Measurements from ENCODE around the gene RASGRP3.

RASGRP3 gene

GRCh38 chr2:33443274-33443829 lies 33.1 kb upstream of the RASGRP3 start:
- no peak overlapping the region for H3K4me3 ChIP-seq (ENCODE audit: low read depth, low read length)
- TF ChIP-seq CTCF (IDR thresholded peaks at IDR 0.05; ENCODE audit: borderline replicate concordance, insufficient read depth, low read depth, low read length): no peak

GRCh38 chr2:33444967-33445366 lies 31.5 kb upstream of the RASGRP3 start:
- no peak overlapping the region for H3K4me3 ChIP-seq (ENCODE audit: low read depth, low read length)
- no peak for TF ChIP-seq CTCF (IDR thresholded peaks at IDR 0.05; ENCODE audit: borderline replicate concordance, insufficient read depth, low read depth, low read length)

- TF ChIP-seq CTCF (IDR thresholded peaks at IDR 0.05; ENCODE audit: borderline replicate concordance, insufficient read depth, low read depth, low read length): no peak
- no peak overlapping the region for H3K4me3 ChIP-seq (ENCODE audit: low read depth, low read length)
Observed at GRCh38 chr2:33448220-33448899, 28.1 kb upstream of the RASGRP3 start.

- TF ChIP-seq CTCF (IDR thresholded peaks at IDR 0.05; ENCODE audit: borderline replicate concordance, insufficient read depth, low read depth, low read length): no peak
- no peak overlapping the region for H3K4me3 ChIP-seq (ENCODE audit: low read depth, low read length)
Observed at GRCh38 chr2:33451214-33451613, 25.2 kb upstream of the RASGRP3 start.

- no peak for TF ChIP-seq CTCF (IDR thresholded peaks at IDR 0.05; ENCODE audit: borderline replicate concordance, insufficient read depth, low read depth, low read length)
- no peak overlapping the region for H3K4me3 ChIP-seq (ENCODE audit: low read depth, low read length)
Observed at GRCh38 chr2:33451825-33452224, 24.6 kb upstream of the RASGRP3 start.

- no peak for TF ChIP-seq CTCF (IDR thresholded peaks at IDR 0.05; ENCODE audit: borderline replicate concordance, insufficient read depth, low read depth, low read length)
- no peak overlapping the region for H3K4me3 ChIP-seq (ENCODE audit: low read depth, low read length)
Observed at GRCh38 chr2:33452545-33452944, 23.9 kb upstream of the RASGRP3 start.

GRCh38 chr2:33453905-33454479 lies 22.5 kb upstream of the RASGRP3 start:
- H3K4me3 ChIP-seq (ENCODE audit: low read depth, low read length): no peak overlapping the region
- no peak for TF ChIP-seq CTCF (IDR thresholded peaks at IDR 0.05; ENCODE audit: borderline replicate concordance, insufficient read depth, low read depth, low read length)

All from GM12875 (cell line).